HL-60/S4 (cell line): ENCODE results near the gene KRT80.

Experiments
- in situ Hi-C: fragments of 300-500 bp; cut with MboI; formaldehyde crosslinking; loops from 2 replicates; pipeline ENCODE4 v1.14.3; 2022; ENCODE audit warnings: low sequenced_read_pairs

The KRT80 gene

GRCh38 chr12:52156757-52157565, 34.9 kb downstream of the KRT80 start:
- in situ Hi-C loops, result no loop called here

- in situ Hi-C loops, result no loop called here
These were observed 35.5 kb downstream of the KRT80 start for GRCh38 chr12:52156311-52156710.

GRCh38 chr12:52155048-52155868, 36.6 kb downstream of the KRT80 start:
- in situ Hi-C loops, result no loop called here

- in situ Hi-C loops, result loop anchor here (5.0 kb wide), 1 partner anchor 724 kb away; no protein-coding TSS in a partner anchor
These were observed 38.9 kb downstream of the KRT80 start for GRCh38 chr12:52152905-52153317.

- in situ Hi-C loops, result loop anchor here (5.0 kb wide), 1 partner anchor 725 kb away; no protein-coding TSS in a partner anchor
These were observed 39.7 kb downstream of the KRT80 start for GRCh38 chr12:52151837-52152783.

GRCh38 chr12:52151153-52151836, 40.5 kb downstream of the KRT80 start:
- in situ Hi-C loops, result loop anchor here (5.0 kb wide), 1 partner anchor 726 kb away; no protein-coding TSS in a partner anchor

- in situ Hi-C loops, result loop anchor here (5.0 to 25.0 kb wide), 2 partner anchors 388 to 728 kb away; no protein-coding TSS in a partner anchor
These were observed 42.1 kb downstream of the KRT80 start for GRCh38 chr12:52149651-52150241.

GRCh38 chr12:52149182-52149641, 42.6 kb downstream of the KRT80 start:
- in situ Hi-C loops, result loop anchor here (25.0 kb wide), 1 partner anchor 388 kb away; no protein-coding TSS in a partner anchor

- in situ Hi-C loops, result loop anchor here (25.0 kb wide), 1 partner anchor 389 kb away; no protein-coding TSS in a partner anchor
These were observed 43.2 kb downstream of the KRT80 start for GRCh38 chr12:52148464-52149181.

- in situ Hi-C loops, result loop anchor here (25.0 kb wide), 1 partner anchor 389 kb away; no protein-coding TSS in a partner anchor
These were observed 43.8 kb downstream of the KRT80 start for GRCh38 chr12:52147964-52148463.

- in situ Hi-C loops, result loop anchor here (25.0 kb wide), 1 partner anchor 390 kb away; no protein-coding TSS in a partner anchor
These were observed 44.3 kb downstream of the KRT80 start for GRCh38 chr12:52147367-52147963.

- in situ Hi-C loops, result loop anchor here (25.0 kb wide), 1 partner anchor 390 kb away; no protein-coding TSS in a partner anchor
These were observed 44.9 kb downstream of the KRT80 start for GRCh38 chr12:52146822-52147366.

- in situ Hi-C loops, result loop anchor here (25.0 kb wide), 1 partner anchor 391 kb away; no protein-coding TSS in a partner anchor
These were observed 45.6 kb downstream of the KRT80 start for GRCh38 chr12:52146089-52146821.

GRCh38 chr12:52145228-52146088, 46.4 kb downstream of the KRT80 start:
- in situ Hi-C loops, result loop anchor here (25.0 kb wide), 1 partner anchor 392 kb away; no protein-coding TSS in a partner anchor

GRCh38 chr12:52144512-52145227, 47.1 kb downstream of the KRT80 start:
- in situ Hi-C loops, result loop anchor here (25.0 kb wide), 1 partner anchor 393 kb away; no protein-coding TSS in a partner anchor
